ENCODE measurements around the gene PCDHB8.

DNA sequence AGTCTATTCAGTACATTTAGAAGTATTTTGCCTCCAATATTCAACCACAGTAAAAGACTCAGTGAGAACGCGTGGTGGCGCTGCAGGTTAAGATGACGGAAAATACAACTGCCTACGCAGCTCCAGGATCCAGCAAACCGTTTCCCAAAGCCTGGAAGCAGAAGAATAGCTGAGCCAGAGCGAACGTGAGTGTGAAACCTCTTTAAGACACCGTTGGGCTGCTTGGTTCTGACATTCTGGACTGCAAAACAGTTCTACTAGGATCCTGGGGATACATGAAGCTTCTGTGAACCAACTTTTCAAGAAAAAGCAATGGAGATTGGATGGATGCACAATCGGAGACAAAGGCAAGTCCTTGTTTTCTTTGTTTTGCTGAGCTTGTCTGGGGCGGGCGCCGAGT is 4.7 kb downstream of the PCDHB8 start, which contains the start of gene PCDHB16:
- TF ChIP-seq CTCF (IDR thresholded peaks at IDR 0.05) = peak in 1 of 3 experiments; percentile 28
- TF ChIP-seq POLR2A (IDR thresholded peaks at IDR 0.05) = no peak
- no peak for TF ChIP-seq POLR2AphosphoS5 (IDR thresholded peaks at IDR 0.05; ENCODE audit: insufficient read depth in 1 of 2, low read depth in 1 of 2)
